IMR-90 (cell line): ENCODE results near the gene PIGU. TPM values are rescaled to one million over a fixed set of nuclear protein-coding genes. Genes with fewer than 3 reads are reported as not detected.

Experiments
- ATAC-seq: fragments of 200-7000 bp; cut with Tn5 transposase; 2 replicates; pipeline ENCODE4 v1.9.1; 2020; ENCODE audit warnings: low read depth, mild to moderate bottlenecking, moderate library complexity
- BruUV-seq: library from RNA; stranded (reverse); fragments of 400-500 nt; replicated peaks from 2 replicates; lab custom pipeline; 2021; lab: Mats Ljungman, UMichigan
- CTCF ChIA-PET: fragments of 300-600 bp; formaldehyde crosslinking; extraction: SDS; loops from one replicate; lab custom pipeline; 2021; ENCODE audit warnings: antibody characterized with exemption; lab: Yijun Ruan, JAX
- POLR2A ChIA-PET: fragments of 300-600 bp; sonication (Branson Sonifier 250); formaldehyde crosslinking; loops from one replicate; lab custom pipeline; 2022; ENCODE audit warnings: antibody characterized with exemption; ENCODE audit not compliant: unreplicated experiment; lab: Charles Lee
- DNase-seq: peaks from one replicate; pipeline ENCODE4 v3.0.0; 2013
- H2AFZ ChIP-seq: replicated peaks from 2 replicates; pipeline ENCODE3; 2013; ENCODE audit warnings: low read length, mild to moderate bottlenecking; ENCODE audit not compliant: poor library complexity
- H2AK5ac ChIP-seq: 2 replicates; pipeline ENCODE4 v1.6.1; 2013; ENCODE audit warnings: low read depth, low read length, inconsistent platforms
- H2AK9ac ChIP-seq: replicated peaks from 2 replicates; pipeline ENCODE3; 2013; ENCODE audit warnings: mild to moderate bottlenecking, low read depth, low read length, moderate library complexity; ENCODE audit not compliant: poor library complexity
- H2BK120ac ChIP-seq: 2 replicates; pipeline ENCODE4 v1.6.1; 2013; ENCODE audit warnings: low read depth, low read length, inconsistent platforms
- H2BK15ac ChIP-seq: 3 replicates; pipeline ENCODE4 v1.6.1; 2013; ENCODE audit warnings: low read depth, low read length, inconsistent platforms
- H2BK20ac ChIP-seq: 2 replicates; pipeline ENCODE4 v1.6.1; 2013; ENCODE audit warnings: low read depth, mild to moderate bottlenecking, inconsistent platforms, low read length, moderate library complexity
- H2BK5ac ChIP-seq: 2 replicates; pipeline ENCODE4 v1.6.1; 2013; ENCODE audit warnings: mild to moderate bottlenecking, low read depth, low read length, inconsistent platforms; ENCODE audit not compliant: poor library complexity, severe bottlenecking
- H3K14ac ChIP-seq: replicated peaks from 2 replicates; pipeline ENCODE4 v1.6.1; 2013; ENCODE audit warnings: low read depth, low read length, inconsistent platforms
- H3K18ac ChIP-seq: 2 replicates; pipeline ENCODE4 v1.6.1; 2013; ENCODE audit warnings: low read depth, low read length, control low read depth
- H3K23ac ChIP-seq: 2 replicates; pipeline ENCODE4 v1.6.1; 2013; ENCODE audit warnings: low read depth, low read length, inconsistent platforms
- H3K27ac ChIP-seq: 2 replicates; pipeline ENCODE4 v1.5.1; 2013; ENCODE audit warnings: mild to moderate bottlenecking, control low read depth, low read length; ENCODE audit not compliant: insufficient read depth
- H3K27me3 ChIP-seq: 2 replicates; pipeline ENCODE4 v1.6.1; 2013; ENCODE audit warnings: low read length; ENCODE audit not compliant: control insufficient read depth, insufficient read depth
- H3K36me3 ChIP-seq: 2 replicates; pipeline ENCODE4 v1.6.1; 2013; ENCODE audit warnings: low read length, mixed read lengths; ENCODE audit not compliant: control insufficient read depth, insufficient read depth
- H3K4ac ChIP-seq: 2 replicates; pipeline ENCODE4 v1.6.1; 2013; ENCODE audit warnings: low read depth, low read length, inconsistent platforms
- H3K4me1 ChIP-seq: 2 replicates; pipeline ENCODE4 v1.6.1; 2013; ENCODE audit warnings: low read length, mixed read lengths; ENCODE audit not compliant: control insufficient read depth, insufficient read depth
- H3K4me2 ChIP-seq: 2 replicates; pipeline ENCODE4 v1.6.1; 2013; ENCODE audit warnings: low read depth, mild to moderate bottlenecking, control low read depth, low read length, moderate library complexity
- H3K4me3 ChIP-seq: 2 replicates; pipeline ENCODE4 v1.5.1; 2013; ENCODE audit warnings: low read depth, mild to moderate bottlenecking, control low read depth, low read length, moderate library complexity; ENCODE audit not compliant: insufficient read depth
- H3K56ac ChIP-seq: 2 replicates; pipeline ENCODE4 v1.6.1; 2013; ENCODE audit warnings: low read length, inconsistent platforms; ENCODE audit not compliant: insufficient read depth; ENCODE audit errors: extremely low read depth
- H3K79me1 ChIP-seq, 2 experiments: 2 replicates each; pipeline ENCODE4 v1.6.1; 2013; ENCODE audit warnings: low read length in 2 of 2, inconsistent platforms in 1 of 2, low read depth in 1 of 2
- H3K9ac ChIP-seq: 2 replicates; pipeline ENCODE4 v1.6.1; 2013; ENCODE audit warnings: low read depth, low read length, control low read depth
- H3K9me1 ChIP-seq: 2 replicates; pipeline ENCODE4 v1.6.1; 2013; ENCODE audit warnings: low read length, inconsistent platforms; ENCODE audit not compliant: insufficient read depth
- H3K9me3 ChIP-seq: 2 replicates; pipeline ENCODE4 v1.6.1; 2013; ENCODE audit warnings: low read length; ENCODE audit not compliant: control insufficient read depth, insufficient read depth
- H4K20me1 ChIP-seq: 2 replicates; pipeline ENCODE4 v1.6.1; 2013; ENCODE audit warnings: low read length, inconsistent platforms; ENCODE audit not compliant: insufficient read depth
- H4K5ac ChIP-seq: 2 replicates; pipeline ENCODE4 v1.6.1; 2013; ENCODE audit warnings: mild to moderate bottlenecking, low read depth, low read length, control low read depth
- H4K8ac ChIP-seq, 2 experiments: 2 replicates each; pipeline ENCODE4 v1.6.1; 2013; ENCODE audit warnings: low read depth in 2 of 2, low read length in 2 of 2, control low read depth in 1 of 2, inconsistent platforms in 1 of 2
- H4K91ac ChIP-seq: 2 replicates; pipeline ENCODE4 v1.6.1; 2013; ENCODE audit warnings: low read depth, low read length, inconsistent platforms; ENCODE audit not compliant: insufficient read depth
- ELK1 ChIP-seq: fragments of 150-350 bp; IDR thresholded peaks from 2 replicates; pipeline ENCODE4 v1.6.1; 2016; ENCODE audit warnings: low read depth, mild to moderate bottlenecking, low read length, moderate library complexity, borderline replicate concordance
- MXI1 ChIP-seq: IDR thresholded peaks from 2 replicates; pipeline ENCODE4 v1.6.1; 2012; ENCODE audit warnings: low read depth, mild to moderate bottlenecking, low read length, moderate library complexity, borderline replicate concordance
- RCOR1 ChIP-seq: IDR thresholded peaks from 2 replicates; pipeline ENCODE4 v1.6.1; 2012; ENCODE audit warnings: mild to moderate bottlenecking, low read length, improper control_type of control experiment; ENCODE audit not compliant: insufficient replicate concordance
- WGBS, 2 experiments: methylation state at CpG; one replicate each; pipeline versions ENCODE4 v1.1.5 to v1.1.7; 2013; ENCODE audit warnings: missing lambda C conversion rate in 2 of 2; ENCODE audit not compliant: insufficient read length in 1 of 2; ENCODE audit errors: extremely low coverage in 2 of 2; 5-methylcytosine and 5-hydroxymethylcytosine counted together
- dilution Hi-C: fragments of 300-500 bp; cut with HindIII; formaldehyde crosslinking; loops from one replicate; pipeline ENCODE4 v1.14.3; 2018; ENCODE audit warnings: low sequenced_read_pairs; ENCODE audit not compliant: unreplicated experiment
- in situ Hi-C: fragments of 300-500 bp; cut with MboI; formaldehyde crosslinking; loops from 3 replicates; pipeline ENCODE4 v1.14.3; 2019; ENCODE audit warnings: low sequenced_read_pairs, inconsistent platforms, mixed read lengths
- intact Hi-C: fragments of 100-400 bp; cut with micrococcal nuclease; formaldehyde crosslinking; loops from 2 replicates; pipeline ENCODE4 v1.10.0; 2022
- polyA plus RNA-seq, 3 experiments: library from polyadenylated mRNA; depleted of rRNA; stranded (reverse); fragments of >200 nt; gene quantifications; 2 replicates each; pipeline ENCODE4 v1.2.3, GENCODE V29; 2012; ENCODE audit warnings: low replicate concordance in 1 of 3
- total RNA-seq: library from RNA; depleted of rRNA; stranded (reverse); fragments of >200 nt; gene quantifications from 2 replicates; pipeline ENCODE4 v1.2.3, GENCODE V29; 2012
- TF ChIP-seq, protein P1 (sequence below): fragments of 150-350 bp; IDR thresholded peaks from 2 replicates; pipeline ENCODE4 v1.6.1; 2017; ENCODE audit warnings: mild to moderate bottlenecking, antibody characterized with exemption, low read length, low read depth

The PIGU gene
- total and polyA plus RNA-seq, 2 of the 4 experiments (the other 2 are of a cell fraction) = 11.1 to 31.1 TPM

- dilution Hi-C loops (no loop called here), intact Hi-C loops (no loop called here), in situ Hi-C loops (no loop called here)
- H4K91ac ChIP-seq = no peak overlapping the region
- ChIA-PET POLR2A (no interaction called here), CTCF (no interaction called here)
- H3K4me3 ChIP-seq = no peak overlapping the region
- peaks cover 2% of the 10 kb centered on the region; the same call in 1 of the 2 replicates for H3K4me1 ChIP-seq
- no peak for ATAC-seq
- H3K23ac ChIP-seq = no peak overlapping the region
- no peak overlapping the region for H4K8ac ChIP-seq
- H3K14ac ChIP-seq = no peak overlapping the region
- no peak overlapping the region for H2BK120ac ChIP-seq
- H3K9ac ChIP-seq = no peak overlapping the region
- no peaks in the 10 kb centered on the region for H3K9me3 ChIP-seq
- BruUV-seq = no TSS peak
- H2AK5ac ChIP-seq = no peak overlapping the region
- H3K18ac ChIP-seq = no peak overlapping the region
- H2BK15ac ChIP-seq = no peak overlapping the region
- H4K5ac ChIP-seq = no peak overlapping the region
- no peak overlapping the region for H2AFZ ChIP-seq
- peaks cover 0 to 13% of the 10 kb centered on the region in 2 experiments; a peak in 2 of 4 replicates for H3K79me1 ChIP-seq
- 92% methylated on average over 2 of the region's 7 CpGs; no CpG with 5 or more reads in 1 of the 2 experiments for WGBS, 2 experiments
- H2BK5ac ChIP-seq = no peak overlapping the region
- DNase-seq = no peak
- no peak overlapping the region for H2AK9ac ChIP-seq
- TF ChIP-seq ELK1 (no peak), MXI1 (no peak), RCOR1 (no peak)
- TF ChIP-seq, protein P1, sequence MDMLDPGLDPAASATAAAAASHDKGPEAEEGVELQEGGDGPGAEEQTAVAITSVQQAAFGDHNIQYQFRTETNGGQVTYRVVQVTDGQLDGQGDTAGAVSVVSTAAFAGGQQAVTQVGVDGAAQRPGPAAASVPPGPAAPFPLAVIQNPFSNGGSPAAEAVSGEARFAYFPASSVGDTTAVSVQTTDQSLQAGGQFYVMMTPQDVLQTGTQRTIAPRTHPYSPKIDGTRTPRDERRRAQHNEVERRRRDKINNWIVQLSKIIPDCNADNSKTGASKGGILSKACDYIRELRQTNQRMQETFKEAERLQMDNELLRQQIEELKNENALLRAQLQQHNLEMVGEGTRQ = no peak
- H4K20me1 ChIP-seq = no peaks in the 10 kb centered on the region
- H3K36me3 ChIP-seq = peaks cover 3% of the 10 kb centered on the region; the same call in 1 of the 2 replicates
- H2BK20ac ChIP-seq = no peak overlapping the region
- no peak overlapping the region for H3K4me2 ChIP-seq
- no peaks in the 10 kb centered on the region for H3K27me3 ChIP-seq
- H3K4ac ChIP-seq = no peak overlapping the region
- peaks cover 5% of the 10 kb centered on the region; the same call in 1 of the 2 replicates for H3K9me1 ChIP-seq
- H3K27ac ChIP-seq = no peak overlapping the region
- H3K56ac ChIP-seq = no peak overlapping the region
Measured at GRCh38 chr20:34560614-34561013, 116.3 kb downstream of the PIGU start.
